ENCODE results near the gene MRGPRX3. TPM values are rescaled to one million over a fixed set of nuclear protein-coding genes. Genes with fewer than 3 reads are reported as not detected.

MRGPRX3 gene
- total RNA-seq, 1 donor from 2014 or later, result not detected

GRCh38 chr11:18172666-18173065 lies 40.3 kb downstream of the MRGPRX3 start, which contains the start of gene MRGPRX4:
Gene MRGPRX4 (plus strand): TSS chr11:18172837. CDS start chr11:18173257, 420 bp downstream.
- no peaks in the 10 kb centered on the region for H3K4me1 ChIP-seq (ENCODE audit: insufficient read depth, low read length)
- no peak within 1 kb of the TSS for H3K27ac ChIP-seq (ENCODE audit: low read depth, low read length)
- no peak within 1 kb of the TSS for H3K4me2 ChIP-seq (ENCODE audit: low read length)
- no peaks in the 10 kb centered on the region for H3K79me2 ChIP-seq (ENCODE audit: insufficient read depth, low read length)
- no peak for FAIRE-seq
- no peak within 1 kb of the TSS for H3K4me3 ChIP-seq (ENCODE audit: insufficient read depth, low read depth, low read length)
- no peak within 1 kb of the TSS for H3K4me3 Mint-ChIP-seq (ENCODE audit: unreplicated experiment)
- no peak within 1 kb of the TSS for H3K27ac Mint-ChIP-seq (ENCODE audit: unreplicated experiment)
- no peaks in the 10 kb centered on the region for H3K4me1 Mint-ChIP-seq (ENCODE audit: low read depth, unreplicated experiment)
- DNase-seq (ENCODE audit: low read depth), result no peak
- H3K36me3 ChIP-seq (ENCODE audit: insufficient read depth, low read length), result no peaks in the 10 kb centered on the region
- no peaks in the 10 kb centered on the region for H3K27me3 ChIP-seq (ENCODE audit: insufficient read depth, low read length)
- H3K9ac ChIP-seq (ENCODE audit: low read length), result no peak within 1 kb of the TSS
- no peak within 1 kb of the TSS for H2AFZ ChIP-seq (ENCODE audit: low read depth, low read length)
- peaks cover 3% of the 10 kb centered on the region for H3K27me3 Mint-ChIP-seq (ENCODE audit: low read depth, unreplicated experiment)
- TF ChIP-seq CTCF (IDR thresholded peaks at IDR 0.05; ENCODE audit: insufficient read depth, low read depth, low read length), result no peak
- no peaks in the 10 kb centered on the region for H4K20me1 ChIP-seq (ENCODE audit: insufficient read depth, low read length)
- H3K9me3 ChIP-seq (ENCODE audit: insufficient read depth, low read depth, low read length), result no peaks in the 10 kb centered on the region
- H3K36me3 Mint-ChIP-seq (ENCODE audit: low read depth, unreplicated experiment), result no peaks in the 10 kb centered on the region
- peaks cover 4% of the 10 kb centered on the region for H3K9me3 Mint-ChIP-seq (ENCODE audit: unreplicated experiment)

- Histone ChIP-seq H3K36me3 (ENCODE audit: insufficient read depth, low read length) (no peaks in the 10 kb centered on the region), H3K4me1 (ENCODE audit: insufficient read depth, low read length) (no peaks in the 10 kb centered on the region), H3K9ac (ENCODE audit: low read length) (no peak overlapping the region), H4K20me1 (ENCODE audit: insufficient read depth, low read length) (no peaks in the 10 kb centered on the region), H3K4me2 (ENCODE audit: low read length) (no peak overlapping the region), H3K27me3 (ENCODE audit: insufficient read depth, low read length) (no peaks in the 10 kb centered on the region), H3K9me3 (ENCODE audit: insufficient read depth, low read depth, low read length) (no peaks in the 10 kb centered on the region), H3K4me3 (ENCODE audit: insufficient read depth, low read depth, low read length) (no peak overlapping the region), H2AFZ (ENCODE audit: low read depth, low read length) (no peak overlapping the region), H3K79me2 (ENCODE audit: insufficient read depth, low read length) (no peaks in the 10 kb centered on the region), H3K27ac (ENCODE audit: low read depth, low read length) (no peak overlapping the region)
- Mint-ChIP-seq H3K36me3 (ENCODE audit: low read depth, unreplicated experiment) (no peaks in the 10 kb centered on the region), H3K27ac (ENCODE audit: unreplicated experiment) (no peak overlapping the region), H3K27me3 (ENCODE audit: low read depth, unreplicated experiment) (peaks cover 3% of the 10 kb centered on the region), H3K4me3 (ENCODE audit: unreplicated experiment) (no peak overlapping the region), H3K4me1 (ENCODE audit: low read depth, unreplicated experiment) (no peaks in the 10 kb centered on the region), H3K9me3 (ENCODE audit: unreplicated experiment) (peaks cover 4% of the 10 kb centered on the region)
- TF ChIP-seq CTCF (IDR thresholded peaks at IDR 0.05; ENCODE audit: insufficient read depth, low read depth, low read length) (no peak), EZH2 (IDR thresholded peaks at IDR 0.05; ENCODE audit: insufficient read depth, low read length) (no peak)
- FAIRE-seq (no peak), DNase-seq (ENCODE audit: low read depth) (no peak)
These were observed 41.0 kb downstream of the MRGPRX3 start for GRCh38 chr11:18173225-18173866.

Other genes with a start within 250 kb of the MRGPRX3 start
- gene SERGEF, start 119.5 kb upstream of the MRGPRX3 start, total RNA-seq, result 15.6 and 17.6 TPM in 2 replicates
- gene TPH1, start 86.3 kb upstream of the MRGPRX3 start, total RNA-seq, result 0.24 and 0.32 TPM in 2 replicates
- gene SAAL1, start 26.5 kb upstream of the MRGPRX3 start, total RNA-seq, result 13.1 and 13.4 TPM in 2 replicates
- not detected in 2 replicates for gene MRGPRX4, start 40.3 kb downstream of the MRGPRX3 start, total RNA-seq
- not detected in 2 replicates for gene SAA4, start 104.2 kb downstream of the MRGPRX3 start, total RNA-seq
- not detected in 2 replicates for gene SAA2, start 116.1 kb downstream of the MRGPRX3 start, total RNA-seq
- 0.43 TPM in 1 of 2 replicates, not detected in the other for gene SAA1, start 133.7 kb downstream of the MRGPRX3 start, total RNA-seq
- 22.6 and 28.0 TPM in 2 replicates for gene HPS5, start 189.6 kb downstream of the MRGPRX3 start, total RNA-seq
- gene GTF2H1, start 190.0 kb downstream of the MRGPRX3 start, total RNA-seq, result 41.5 and 47.8 TPM in 2 replicates

Data from astrocyte (in vitro differentiated cells and primary cell).